Esophagus muscularis mucosa (tissue), 4 donors: ENCODE data around the gene ZC2HC1C.

ENCODE experiments used
- EP300 ChIP-seq: sonication (generic); formaldehyde crosslinking; IDR thresholded peaks from one replicate; pipeline ENCODE4 v1.6.1; 2017; ENCODE audit warnings: antibody characterized with exemption
- POLR2A ChIP-seq: fragments of 450-650 bp; IDR thresholded peaks from one replicate; pipeline ENCODE4 v1.6.1; 2017; ENCODE audit warnings: antibody characterized with exemption, moderate library complexity, mild to moderate bottlenecking, low read depth
- POLR2AphosphoS5 ChIP-seq, 2 donors: sonication (generic); formaldehyde crosslinking; IDR thresholded peaks; one replicate each; pipeline ENCODE4 v1.6.1; 2017; ENCODE audit warnings: antibody characterized with exemption in 2 of 2
- TF ChIP-seq, protein P1 (sequence below), 3 experiments: fragments of 200-600 bp in 2 of 3; fragments of 450-650 bp in 1 of 3; sonication (generic) in 2 of 3; IDR thresholded peaks; one replicate each; pipeline ENCODE4 v1.5.1; 2017 to 2019; ENCODE audit warnings: antibody characterized with exemption in 3 of 3, mild to moderate bottlenecking in 2 of 3, moderate library complexity in 1 of 3

DNA sequence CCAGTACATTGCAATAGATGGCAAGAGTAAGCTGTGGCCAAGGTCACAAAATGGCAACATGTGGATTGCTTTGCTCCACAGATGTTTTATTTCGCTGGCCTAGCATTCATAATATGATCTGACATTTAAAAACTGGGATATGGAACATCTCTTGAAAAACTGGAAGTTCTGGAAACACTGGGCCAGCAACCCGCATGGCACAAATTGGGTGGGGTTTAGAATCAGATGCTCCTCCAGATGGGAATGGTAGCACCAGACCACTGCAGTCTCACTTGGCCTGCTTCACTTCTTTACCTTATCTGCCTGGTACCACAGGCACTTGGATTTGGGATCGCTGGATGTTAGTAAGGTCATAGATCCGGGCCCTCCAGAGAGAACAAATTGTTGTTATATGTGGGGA, 10.1 kb downstream of the ZC2HC1C start:
- no peak for TF ChIP-seq POLR2A
- TF ChIP-seq, protein P1, sequence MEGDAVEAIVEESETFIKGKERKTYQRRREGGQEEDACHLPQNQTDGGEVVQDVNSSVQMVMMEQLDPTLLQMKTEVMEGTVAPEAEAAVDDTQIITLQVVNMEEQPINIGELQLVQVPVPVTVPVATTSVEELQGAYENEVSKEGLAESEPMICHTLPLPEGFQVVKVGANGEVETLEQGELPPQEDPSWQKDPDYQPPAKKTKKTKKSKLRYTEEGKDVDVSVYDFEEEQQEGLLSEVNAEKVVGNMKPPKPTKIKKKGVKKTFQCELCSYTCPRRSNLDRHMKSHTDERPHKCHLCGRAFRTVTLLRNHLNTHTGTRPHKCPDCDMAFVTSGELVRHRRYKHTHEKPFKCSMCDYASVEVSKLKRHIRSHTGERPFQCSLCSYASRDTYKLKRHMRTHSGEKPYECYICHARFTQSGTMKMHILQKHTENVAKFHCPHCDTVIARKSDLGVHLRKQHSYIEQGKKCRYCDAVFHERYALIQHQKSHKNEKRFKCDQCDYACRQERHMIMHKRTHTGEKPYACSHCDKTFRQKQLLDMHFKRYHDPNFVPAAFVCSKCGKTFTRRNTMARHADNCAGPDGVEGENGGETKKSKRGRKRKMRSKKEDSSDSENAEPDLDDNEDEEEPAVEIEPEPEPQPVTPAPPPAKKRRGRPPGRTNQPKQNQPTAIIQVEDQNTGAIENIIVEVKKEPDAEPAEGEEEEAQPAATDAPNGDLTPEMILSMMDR (IDR thresholded peaks at IDR 0.05): no peak
- no peak for TF ChIP-seq EP300
- no peak for TF ChIP-seq POLR2AphosphoS5 (IDR thresholded peaks at IDR 0.05)
